ENCODE data around the gene TMPRSS6. TPM values are rescaled to one million over a fixed set of nuclear protein-coding genes. Genes with fewer than 3 reads are reported as not detected.

The TMPRSS6 gene
- polyA plus RNA-seq, 12 donors = 0.05 to 0.91 (median 0.13) TPM; not detected in 3

- no peak for DNase-seq
Measured at GRCh38 chr22:37028692-37029674, 80.5 kb downstream of the TMPRSS6 start.

- DNase-seq = no peak
Measured at GRCh38 chr22:37027556-37027955, 82.0 kb downstream of the TMPRSS6 start.

GRCh38 chr22:37026325-37026724 is 83.2 kb downstream of the TMPRSS6 start:
- no peak for DNase-seq

- no peak for DNase-seq
Measured at GRCh38 chr22:37025500-37026070, 83.9 kb downstream of the TMPRSS6 start.

GRCh38 chr22:37024339-37025157 is 85.0 kb downstream of the TMPRSS6 start:
- no peak for DNase-seq

- no peak for DNase-seq
Measured at GRCh38 chr22:37023743-37024338, 85.7 kb downstream of the TMPRSS6 start.

- DNase-seq = no peak
Measured at GRCh38 chr22:37022483-37023337, 86.8 kb downstream of the TMPRSS6 start.

GRCh38 chr22:37021710-37022482 is 87.6 kb downstream of the TMPRSS6 start:
- DNase-seq = peak; percentile 15

- DNase-seq = no peak
Measured at GRCh38 chr22:37021041-37021440, 88.5 kb downstream of the TMPRSS6 start.

GRCh38 chr22:37020192-37020479 is 89.4 kb downstream of the TMPRSS6 start:
- DNase-seq = peak; percentile 31

- peak; percentile 76 for DNase-seq
Measured at GRCh38 chr22:37019309-37020191, 90.0 kb downstream of the TMPRSS6 start, which contains the start of the genes MPST and TST. Gene MPST (plus strand): TSS chr22:37019742. CDS start chr22:37019837, 95 bp downstream. Gene TST (minus strand): TSS chr22:37019447. CDS start chr22:37018732, 715 bp downstream.

GRCh38 chr22:37018815-37019308 is 90.7 kb downstream of the TMPRSS6 start:
- peak; percentile 70 for DNase-seq

GRCh38 chr22:37018086-37018814 is 91.3 kb downstream of the TMPRSS6 start:
- no peak for DNase-seq

GRCh38 chr22:37017356-37017755 is 92.2 kb downstream of the TMPRSS6 start:
- DNase-seq = no peak

- no peak for DNase-seq
Measured at GRCh38 chr22:37016134-37016910, 93.2 kb downstream of the TMPRSS6 start.

GRCh38 chr22:37015587-37015878 is 94.0 kb downstream of the TMPRSS6 start:
- no peak for DNase-seq

Data from muscle of arm (tissue), 12 donors.